ENCODE results near the gene DUSP7.

DNA sequence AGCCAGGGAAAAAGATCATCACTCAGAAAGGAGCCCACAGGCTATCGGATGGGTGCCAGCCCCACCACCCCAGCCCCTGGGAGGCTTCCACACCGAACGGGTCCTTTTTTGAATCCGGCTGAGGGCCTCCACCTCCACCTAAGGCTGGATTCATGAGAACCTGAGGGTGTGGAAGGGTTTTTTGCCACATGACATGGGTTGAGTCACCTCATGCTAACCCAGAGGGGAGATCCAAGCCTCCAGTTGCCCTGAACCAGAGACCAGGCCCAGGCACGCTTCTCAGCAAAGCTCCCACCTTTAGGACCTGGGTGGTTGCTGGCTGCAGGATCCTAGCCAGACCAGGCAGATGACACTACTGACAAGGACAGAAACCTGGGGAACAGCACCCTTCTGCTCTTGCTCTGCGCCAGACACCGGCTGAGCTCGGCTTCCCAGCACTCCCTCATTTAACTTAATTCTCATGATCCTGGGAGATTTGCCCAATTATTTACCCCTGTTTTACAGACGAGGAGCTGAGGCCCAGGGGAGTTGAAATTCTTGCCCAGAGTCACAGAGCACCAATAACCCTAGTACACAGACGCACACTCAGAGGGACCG lies 25.6 kb downstream of the DUSP7 start:
- TF ChIP-seq GATA3 (IDR thresholded peaks at IDR 0.05; ENCODE audit: low read depth, low read length) (no peak), GATA2 (IDR thresholded peaks at IDR 0.05; ENCODE audit: low read depth, low read length) (peak; percentile 89)

Data from SH-SY5Y (cell line).